Panc1 (cell line): ENCODE measurements around the gene DNAH12.

ENCODE experiments used
- POLR2AphosphoS5 ChIP-seq: IDR thresholded peaks from 2 replicates; pipeline ENCODE4 v1.6.1; 2012; ENCODE audit warnings: mild to moderate bottlenecking, low read depth, low read length, moderate library complexity
- TCF7L2 ChIP-seq: IDR thresholded peaks from 2 replicates; pipeline ENCODE4 v1.6.1; 2011; ENCODE audit warnings: mild to moderate bottlenecking, low read depth, low read length, inconsistent platforms
- TF ChIP-seq, protein P1 (sequence below): fragments of 450-650 bp; IDR thresholded peaks from 2 replicates; pipeline ENCODE4 v1.5.1; 2017; ENCODE audit warnings: mild to moderate bottlenecking

GRCh38 chr3:57261119-57261518 lies 283.0 kb downstream of the DNAH12 start:
- no peak for TF ChIP-seq POLR2AphosphoS5
- TF ChIP-seq, protein P1, sequence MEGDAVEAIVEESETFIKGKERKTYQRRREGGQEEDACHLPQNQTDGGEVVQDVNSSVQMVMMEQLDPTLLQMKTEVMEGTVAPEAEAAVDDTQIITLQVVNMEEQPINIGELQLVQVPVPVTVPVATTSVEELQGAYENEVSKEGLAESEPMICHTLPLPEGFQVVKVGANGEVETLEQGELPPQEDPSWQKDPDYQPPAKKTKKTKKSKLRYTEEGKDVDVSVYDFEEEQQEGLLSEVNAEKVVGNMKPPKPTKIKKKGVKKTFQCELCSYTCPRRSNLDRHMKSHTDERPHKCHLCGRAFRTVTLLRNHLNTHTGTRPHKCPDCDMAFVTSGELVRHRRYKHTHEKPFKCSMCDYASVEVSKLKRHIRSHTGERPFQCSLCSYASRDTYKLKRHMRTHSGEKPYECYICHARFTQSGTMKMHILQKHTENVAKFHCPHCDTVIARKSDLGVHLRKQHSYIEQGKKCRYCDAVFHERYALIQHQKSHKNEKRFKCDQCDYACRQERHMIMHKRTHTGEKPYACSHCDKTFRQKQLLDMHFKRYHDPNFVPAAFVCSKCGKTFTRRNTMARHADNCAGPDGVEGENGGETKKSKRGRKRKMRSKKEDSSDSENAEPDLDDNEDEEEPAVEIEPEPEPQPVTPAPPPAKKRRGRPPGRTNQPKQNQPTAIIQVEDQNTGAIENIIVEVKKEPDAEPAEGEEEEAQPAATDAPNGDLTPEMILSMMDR, result no peak
- no peak for TF ChIP-seq TCF7L2
